Measurements from ENCODE around the gene L1CAM. TPM values are rescaled to one million over a fixed set of nuclear protein-coding genes. Genes with fewer than 3 reads are reported as not detected.

The L1CAM gene
- total RNA-seq, 2 donors from 2014 or later, result 4.3 to 8.8 TPM

- TF ChIP-seq CTCF (IDR thresholded peaks at IDR 0.05), result no peak
- intact Hi-C loops (cut with DNase I), result no loop called here
- no peak for DNase-seq
- Histone ChIP-seq H3K27ac (no peak overlapping the region), H3K4me1 (no peaks in the 10 kb centered on the region), H3K9me3 (no peaks in the 10 kb centered on the region), H3K36me3 (no peaks in the 10 kb centered on the region), H3K27me3 (peaks cover 40% of the 10 kb centered on the region), H3K4me3 (no peak overlapping the region), H3K9ac (ENCODE audit: low read depth in 2 of 2, low read length in 2 of 2) (no peak overlapping the region)
These were observed 54.4 kb downstream of the L1CAM start for GRCh38 chrX:153831429-153832150.

DNA sequence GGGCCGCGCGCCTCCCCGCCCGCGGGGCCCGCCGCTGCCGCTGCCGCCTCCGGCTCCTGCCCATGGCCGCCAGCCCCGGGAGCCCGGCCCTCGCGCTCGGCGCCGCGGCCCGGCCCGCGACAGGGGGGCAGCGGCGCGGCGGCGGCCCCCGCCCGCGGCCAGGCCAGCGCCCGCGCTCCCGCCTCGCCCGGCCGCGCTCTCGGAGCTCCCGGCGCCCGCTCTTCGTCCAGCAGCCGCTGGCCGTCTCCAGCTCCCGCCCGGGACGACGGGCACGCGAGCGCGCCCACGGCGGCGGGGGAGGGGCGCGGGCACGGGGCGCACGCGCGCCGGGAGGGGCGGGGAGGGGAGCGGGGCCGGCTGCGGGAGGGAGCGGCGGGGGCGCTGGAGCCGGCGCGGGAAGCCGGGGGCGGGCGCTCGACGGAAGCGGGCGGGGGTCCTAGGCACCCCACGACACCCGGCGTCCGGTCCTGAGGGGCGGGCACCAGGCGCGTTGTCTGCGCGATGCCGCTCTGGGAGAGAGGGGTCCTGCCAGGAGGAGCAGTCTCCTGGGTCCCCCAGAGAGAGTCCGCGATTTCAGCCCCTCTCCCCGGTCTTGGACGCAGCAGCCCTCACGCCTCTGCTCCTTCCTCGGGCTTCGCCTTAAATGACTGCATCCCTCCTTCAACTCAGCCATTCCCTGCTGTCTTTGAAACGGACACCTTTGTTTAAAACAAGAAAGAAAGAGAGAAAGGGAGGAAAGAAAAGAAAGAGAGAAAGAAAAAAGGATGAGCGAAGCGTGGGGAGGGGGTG is 55.1 kb downstream of the L1CAM start:
- TF ChIP-seq CTCF (IDR thresholded peaks at IDR 0.05), result no peak
- DNase-seq, result no peak
- Histone ChIP-seq H3K4me3 (no peak overlapping the region), H3K9ac (ENCODE audit: low read depth in 2 of 2, low read length in 2 of 2) (no peak overlapping the region), H3K9me3 (no peaks in the 10 kb centered on the region), H3K4me1 (no peaks in the 10 kb centered on the region), H3K36me3 (no peaks in the 10 kb centered on the region), H3K27ac (no peak overlapping the region), H3K27me3 (peaks cover 40% of the 10 kb centered on the region)
- intact Hi-C loops (cut with DNase I), result no loop called here

DNA sequence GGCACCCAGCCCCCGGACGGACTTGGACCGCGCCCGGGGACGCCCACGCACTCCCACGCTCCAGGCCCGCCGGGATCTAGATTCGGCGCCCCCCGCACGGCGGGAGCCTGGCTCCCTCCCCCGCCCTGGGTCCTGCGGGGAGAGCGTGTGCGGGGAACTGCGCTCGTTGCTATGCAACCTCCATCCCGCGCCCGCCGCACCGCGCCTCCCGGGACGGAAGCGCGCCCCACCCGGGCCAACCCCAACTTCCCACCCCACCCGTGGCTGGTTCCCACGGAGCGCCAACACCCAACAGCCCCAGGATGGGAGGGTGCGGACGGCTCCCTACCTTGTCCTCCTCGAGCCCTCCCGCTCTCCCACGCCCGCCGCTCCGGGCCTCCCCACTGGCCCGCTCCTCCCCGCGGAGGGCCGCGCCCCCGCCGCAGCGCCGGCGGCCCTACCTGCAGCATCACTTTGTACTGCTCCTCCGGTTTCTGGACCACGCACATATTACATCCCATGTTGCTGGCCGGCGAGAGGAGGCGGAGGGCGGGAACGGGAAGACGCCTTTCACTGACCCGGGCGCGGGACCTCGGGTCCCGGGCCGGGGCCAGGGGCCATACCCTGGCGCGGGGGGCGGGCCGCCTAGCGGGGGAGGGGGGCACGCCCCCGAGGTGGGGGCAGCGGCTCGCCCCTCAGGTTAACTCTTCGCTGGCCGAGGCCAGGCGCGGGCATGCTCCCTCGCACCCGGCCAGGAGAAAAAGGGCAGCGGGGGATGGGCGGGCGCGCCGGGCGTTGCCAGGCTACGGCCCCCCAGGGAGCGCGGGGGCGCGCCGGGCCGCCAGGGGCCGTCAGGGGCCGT is 56.0 kb downstream of the L1CAM start, which contains the start of gene PDZD4:
Gene PDZD4, minus strand, starts transcription at position 746 of the 841 bp plus-strand sequence. Its CDS starts 246 bp downstream, at position 500.
- Histone ChIP-seq H3K4me1 (no peaks in the 10 kb centered on the region), H3K36me3 (no peaks in the 10 kb centered on the region), H3K4me3 (peak within 1 kb of the TSS; percentile 24), H3K27ac (no peak within 1 kb of the TSS), H3K9ac (ENCODE audit: low read depth in 2 of 2, low read length in 2 of 2) (no peak within 1 kb of the TSS), H3K9me3 (no peaks in the 10 kb centered on the region), H3K27me3 (peaks cover 40% of the 10 kb centered on the region)
- DNase-seq, result no peak
- no peak for TF ChIP-seq CTCF (IDR thresholded peaks at IDR 0.05)
- intact Hi-C loops (cut with DNase I), result no loop called here

- peaks cover 40% of the 10 kb centered on the region for H3K27me3 ChIP-seq
- TF ChIP-seq CTCF (IDR thresholded peaks at IDR 0.05), result no peak
- no peak overlapping the region for H3K27ac ChIP-seq
- no peaks in the 10 kb centered on the region for H3K36me3 ChIP-seq
- peak overlapping the region; percentile 24 for H3K4me3 ChIP-seq
- H3K9ac ChIP-seq (ENCODE audit: low read depth in 2 of 2, low read length in 2 of 2), result no peak overlapping the region
- H3K4me1 ChIP-seq, result no peaks in the 10 kb centered on the region
- no peak for DNase-seq
- no peaks in the 10 kb centered on the region for H3K9me3 ChIP-seq
- intact Hi-C loops (cut with DNase I), result no loop called here
These were observed 56.5 kb downstream of the L1CAM start for GRCh38 chrX:153829549-153829798.

GRCh38 chrX:153828723-153829548 is 57.0 kb downstream of the L1CAM start:
- no peak for DNase-seq
- no peaks in the 10 kb centered on the region for H3K4me1 ChIP-seq
- no peaks in the 10 kb centered on the region for H3K36me3 ChIP-seq
- no peak overlapping the region for H3K27ac ChIP-seq
- peaks cover 40% of the 10 kb centered on the region for H3K27me3 ChIP-seq
- no peak for TF ChIP-seq CTCF (IDR thresholded peaks at IDR 0.05)
- H3K9me3 ChIP-seq, result no peaks in the 10 kb centered on the region
- intact Hi-C loops (cut with DNase I), result no loop called here
- peak overlapping the region; percentile 24 for H3K4me3 ChIP-seq
- no peak overlapping the region for H3K9ac ChIP-seq (ENCODE audit: low read depth in 2 of 2, low read length in 2 of 2)
